HG03280 (cell line): ENCODE results near the gene VPS54.

Experiments used
- ATAC-seq: cut with Tn5 transposase; IDR thresholded peaks from one replicate; pipeline ENCODE4 v1.9.1; 2021; ENCODE audit warnings: mild to moderate bottlenecking, moderate library complexity; ENCODE audit not compliant: unreplicated experiment

The VPS54 gene

DNA sequence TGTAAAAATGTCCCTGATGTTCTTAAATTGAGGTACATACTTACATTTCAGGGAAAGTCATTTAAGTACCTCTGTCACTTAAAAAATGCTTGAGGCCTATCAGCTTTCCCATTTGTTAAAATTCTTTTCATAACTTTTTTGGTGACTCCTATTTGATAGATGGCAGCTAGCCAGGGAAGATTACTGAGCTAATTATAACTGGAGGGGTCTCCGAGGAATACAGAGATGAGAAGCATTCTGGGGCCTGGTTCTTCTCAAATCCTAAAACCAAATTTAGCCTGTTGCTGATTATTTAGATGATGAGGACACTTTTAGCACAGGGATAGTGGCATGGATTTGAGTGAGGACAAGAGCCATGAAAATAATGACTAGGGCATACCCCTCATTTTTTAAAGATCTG is 172.7 kb downstream of the VPS54 start:
- ATAC-seq = no peak

- ATAC-seq = no peak
Measured at GRCh38 chr2:63845866-63846265, 173.4 kb downstream of the VPS54 start.

- ATAC-seq = no peak
Measured at GRCh38 chr2:63844616-63845015, 174.6 kb downstream of the VPS54 start.

- no peak for ATAC-seq
Measured at GRCh38 chr2:63843791-63844190, 175.4 kb downstream of the VPS54 start.

GRCh38 chr2:63843093-63843492 is 176.1 kb downstream of the VPS54 start:
- no peak for ATAC-seq

GRCh38 chr2:63842149-63843061 is 176.8 kb downstream of the VPS54 start:
- no peak for ATAC-seq
